Spleen (tissue), 11 donors: ENCODE measurements around the gene POU6F2. TPM values are rescaled to one million over a fixed set of nuclear protein-coding genes. Genes with fewer than 3 reads are reported as not detected.

Experiments
- DNase-seq: peaks from one replicate; pipeline ENCODE4 v3.0.0-alpha.2; 2020
- H3K27ac ChIP-seq, 8 donors: fragments of 200-600 bp; sonication (generic) in 7 of 8; 1 replicate in 4 of 8; 2 replicates in 4 of 8; pipeline versions ENCODE4 v1.5.0 to v1.8.0; 2016 to 2021; ENCODE audit warnings: inconsistent platforms in 4 of 8, mild to moderate bottlenecking in 4 of 8, moderate library complexity in 1 of 8
- H3K27me3 ChIP-seq, 7 donors: fragments of 200-600 bp; sonication (generic) in 6 of 7; replicated peaks in 1 of 7; 1 replicate in 4 of 7; 2 replicates in 3 of 7; pipeline versions ENCODE4 v1.5.0 to v1.8.0; 2016 to 2021; ENCODE audit warnings: inconsistent platforms in 3 of 7, mild to moderate bottlenecking in 1 of 7
- H3K36me3 ChIP-seq, 6 donors: fragments of 200-600 bp; sonication (generic) in 5 of 6; 1 replicate in 4 of 6; 2 replicates in 2 of 6; pipeline versions ENCODE4 v1.5.0 to v1.8.0; 2016 to 2021; ENCODE audit warnings: inconsistent platforms in 2 of 6
- H3K4me1 ChIP-seq, 6 donors: fragments of 200-600 bp; sonication (generic) in 5 of 6; 1 replicate in 3 of 6; 2 replicates in 3 of 6; pipeline versions ENCODE4 v1.5.0 to v1.8.0; 2016 to 2021; ENCODE audit warnings: inconsistent platforms in 3 of 6
- H3K4me3 ChIP-seq, 8 donors: fragments of 200-600 bp; sonication (generic) in 7 of 8; 1 replicate in 4 of 8; 2 replicates in 4 of 8; pipeline versions ENCODE4 v1.5.0 to v1.8.0; 2016 to 2021; ENCODE audit warnings: inconsistent platforms in 4 of 8, mild to moderate bottlenecking in 4 of 8, moderate library complexity in 2 of 8
- H3K9me3 ChIP-seq, 8 donors: fragments of 200-600 bp; sonication (generic) in 7 of 8; 1 replicate in 4 of 8; 2 replicates in 4 of 8; pipeline versions ENCODE4 v1.5.0 to v1.8.0; 2016 to 2021; ENCODE audit warnings: inconsistent platforms in 4 of 8
- CTCF ChIP-seq, 11 experiments: fragments of 200-600 bp in 7 of 11; fragments of 450-650 bp in 4 of 11; sonication (generic) in 4 of 11; IDR thresholded peaks in 8 of 11; conservative IDR thresholded peaks in 3 of 11; 1 replicate in 7 of 11; 2 replicates in 4 of 11; pipeline versions ENCODE4 v1.4.0 to v1.8.0; 2016 to 2021; ENCODE audit warnings: antibody characterized with exemption in 11 of 11, inconsistent platforms in 4 of 11, mild to moderate bottlenecking in 1 of 11
- POLR2A ChIP-seq, 3 donors: fragments of 450-650 bp; IDR thresholded peaks; one replicate each; pipeline ENCODE4 v1.5.1; 2017; ENCODE audit warnings: antibody characterized with exemption in 3 of 3, mild to moderate bottlenecking in 1 of 3
- POLR2AphosphoS5 ChIP-seq, 3 donors: sonication (generic); formaldehyde crosslinking; IDR thresholded peaks; one replicate each; pipeline ENCODE4 v1.5.1; 2017; ENCODE audit warnings: antibody characterized with exemption in 3 of 3
- WGBS, 5 donors: extraction: QIAGEN DNeasy Blood & Tissue Kit in 3 of 5; methylation state at CpG; one replicate each; pipeline versions ENCODE4 v1.1.5 to v1.1.7; 2013 to 2018; 5-methylcytosine and 5-hydroxymethylcytosine counted together
- intact Hi-C: fragments of 100-400 bp; cut with DNase I; formaldehyde crosslinking; loops from one replicate; pipeline ENCODE4 v1.15.0; 2023; ENCODE audit warnings: low total_unique reads
- polyA plus RNA-seq, 3 donors: library from polyadenylated mRNA; stranded (reverse); fragments of 200-250 nt; gene quantifications; one replicate each; pipeline ENCODE4 v1.2.1, GENCODE V29; 2013
- total RNA-seq, 7 donors: library from RNA; depleted of rRNA in 3 of 7; stranded (reverse); fragments of >200 nt in 3 of 7; fragmentation: NEBNext Ultra II Directional in 4 of 7; extraction: Animal tissue kit (Norgen Biotek cat#: 25700) in 4 of 7; gene quantifications; one replicate each; pipeline versions ENCODE4 v1.1.0 to v1.2.1, GENCODE V29; 2016 to 2021
- donor health status: healthy with polysubstance abuse.
- donor health status: DM: no; HTN: no; CAD: no; lungs with moderate emphysema.
- donor health status: DM: no; HTN: no; CAD: no.
- donor health status: Bipolar disorder and iron deficiency.
- donor health status: healthy.
- donor health status: DM: no; HTN: no; CAD: no.
- donor health status: DM: yes; HTN: yes; CAD: no.

POU6F2 gene
- total and polyA plus RNA-seq, 10 donors: 0.04 to 0.54 (median 0.23) TPM; not detected in 7

GRCh38 chr7:39300276-39300675 is 322.6 kb downstream of the POU6F2 start:
- Histone ChIP-seq H3K4me3 (no peak overlapping the region), H3K27ac (no peak overlapping the region), H3K27me3 (peaks cover 0 to 10% (median 0%) of the 10 kb centered on the region in 7 donors), H3K36me3 (no peaks in the 10 kb centered on the region), H3K4me1 (no peaks in the 10 kb centered on the region), H3K9me3 (peaks cover 0 to 8% (median 0%) of the 10 kb centered on the region in 8 donors)
- WGBS, 5 donors: 62 to 78% (median 68%) methylated on average over 7 to 8 of the region's 8 CpGs
- DNase-seq: no peak
- no peak for TF ChIP-seq POLR2AphosphoS5 (IDR thresholded peaks at IDR 0.05)
- no peak for TF ChIP-seq POLR2A (IDR thresholded peaks at IDR 0.05)
- no peak for TF ChIP-seq CTCF (IDR thresholded peaks at IDR 0.05 in 8 of 11, conservative IDR thresholded peaks at IDR 0.05 in 3 of 11)
- intact Hi-C loops: no loop called here

GRCh38 chr7:39301543-39301942 is 323.8 kb downstream of the POU6F2 start:
- no peak for DNase-seq
- Histone ChIP-seq H3K27ac (no peak overlapping the region), H3K36me3 (no peaks in the 10 kb centered on the region), H3K27me3 (peaks cover 0 to 6% (median 0%) of the 10 kb centered on the region in 7 donors), H3K4me3 (no peak overlapping the region), H3K4me1 (no peaks in the 10 kb centered on the region), H3K9me3 (peaks cover 0 to 8% (median 0%) of the 10 kb centered on the region in 8 donors)
- TF ChIP-seq CTCF (IDR thresholded peaks at IDR 0.05 in 8 of 11, conservative IDR thresholded peaks at IDR 0.05 in 3 of 11): no peak
- no peak for TF ChIP-seq POLR2A (IDR thresholded peaks at IDR 0.05)
- TF ChIP-seq POLR2AphosphoS5 (IDR thresholded peaks at IDR 0.05): no peak
- intact Hi-C loops: no loop called here

GRCh38 chr7:39304178-39304577 is 326.5 kb downstream of the POU6F2 start:
- H3K27me3 ChIP-seq: peaks cover 0 to 6% (median 0%) of the 10 kb centered on the region in 7 donors
- H3K4me1 ChIP-seq: no peaks in the 10 kb centered on the region
- no peak overlapping the region for H3K4me3 ChIP-seq
- H3K36me3 ChIP-seq: no peaks in the 10 kb centered on the region
- 55 to 92% (median 73%) methylated on average over 6 of the region's 6 CpGs for WGBS, 5 donors
- intact Hi-C loops: no loop called here
- no peak for DNase-seq
- no peak overlapping the region for H3K27ac ChIP-seq
- no peaks in the 10 kb centered on the region for H3K9me3 ChIP-seq
- no peak for TF ChIP-seq POLR2AphosphoS5 (IDR thresholded peaks at IDR 0.05)
- no peak for TF ChIP-seq CTCF (IDR thresholded peaks at IDR 0.05 in 8 of 11, conservative IDR thresholded peaks at IDR 0.05 in 3 of 11)
- TF ChIP-seq POLR2A (IDR thresholded peaks at IDR 0.05): no peak

- intact Hi-C loops: no loop called here
- 90 to 97% (median 92%) methylated on average over 3 of the region's 3 CpGs for WGBS, 5 donors
- no peaks in the 10 kb centered on the region for H3K4me1 ChIP-seq
Measured at GRCh38 chr7:39304668-39305405, 327.1 kb downstream of the POU6F2 start.

More at GRCh38 chr7:39304668-39305405, 327.1 kb downstream of the POU6F2 start:
- no peak for DNase-seq
- H3K27me3 ChIP-seq: peaks cover 0 to 5% (median 0%) of the 10 kb centered on the region in 7 donors
- TF ChIP-seq CTCF (IDR thresholded peaks at IDR 0.05 in 8 of 11, conservative IDR thresholded peaks at IDR 0.05 in 3 of 11): no peak
- TF ChIP-seq POLR2AphosphoS5 (IDR thresholded peaks at IDR 0.05): no peak
- no peak for TF ChIP-seq POLR2A (IDR thresholded peaks at IDR 0.05)
- no peaks in the 10 kb centered on the region for H3K9me3 ChIP-seq
- H3K27ac ChIP-seq: no peak overlapping the region
- H3K4me3 ChIP-seq: no peak overlapping the region
- no peaks in the 10 kb centered on the region for H3K36me3 ChIP-seq
